Ishikawa (cell line): ENCODE measurements around the gene CARD11.

Experiments used
- CEBPB ChIP-seq: IDR thresholded peaks from 2 replicates; pipeline ENCODE4 v1.6.1; 2012
- CREB1 ChIP-seq: IDR thresholded peaks from 2 replicates; pipeline ENCODE4 v1.6.1; 2012; ENCODE audit warnings: low read depth
- EGR1 ChIP-seq: IDR thresholded peaks from 2 replicates; pipeline ENCODE4 v1.6.1; 2012
- EP300 ChIP-seq: IDR thresholded peaks from 2 replicates; pipeline ENCODE4 v1.6.1; 2012; ENCODE audit warnings: borderline replicate concordance
- FOXM1 ChIP-seq: IDR thresholded peaks from 2 replicates; pipeline ENCODE4 v1.6.1; 2012; ENCODE audit warnings: low read depth, borderline replicate concordance
- NFIC ChIP-seq: IDR thresholded peaks from 2 replicates; pipeline ENCODE4 v1.6.1; 2012
- RAD21 ChIP-seq: IDR thresholded peaks from 2 replicates; pipeline ENCODE4 v1.6.1; 2012; ENCODE audit warnings: low read depth
- TAF1 ChIP-seq: IDR thresholded peaks from 2 replicates; pipeline ENCODE4 v1.6.1; 2012; ENCODE audit warnings: low read depth, mild to moderate bottlenecking
- TCF12 ChIP-seq: IDR thresholded peaks from 2 replicates; pipeline ENCODE4 v1.6.1; 2012; ENCODE audit warnings: low read depth
- TEAD4 ChIP-seq: IDR thresholded peaks from 2 replicates; pipeline ENCODE4 v1.6.1; 2012
- USF1 ChIP-seq: IDR thresholded peaks from 2 replicates; pipeline ENCODE4 v1.6.1; 2012
- YY1 ChIP-seq: IDR thresholded peaks from 2 replicates; pipeline ENCODE4 v1.6.1; 2012; ENCODE audit warnings: low read depth
- ZBTB7A ChIP-seq: IDR thresholded peaks from 2 replicates; pipeline ENCODE4 v1.6.1; 2012; ENCODE audit warnings: low read depth
- TF ChIP-seq, protein P1 (sequence below): IDR thresholded peaks from 2 replicates; pipeline ENCODE4 v1.6.1; 2012
- TF ChIP-seq, protein P2 (sequence below): IDR thresholded peaks from 2 replicates; pipeline ENCODE4 v1.6.1; 2012; ENCODE audit warnings: low read depth, mild to moderate bottlenecking

Gene CARD11

GRCh38 chr7:2979201-2979631, 64.5 kb downstream of the CARD11 start:
- TF ChIP-seq EP300 (no peak), CEBPB (no peak), CREB1 (no peak), USF1 (no peak), ZBTB7A (no peak)
- TF ChIP-seq, protein P1, sequence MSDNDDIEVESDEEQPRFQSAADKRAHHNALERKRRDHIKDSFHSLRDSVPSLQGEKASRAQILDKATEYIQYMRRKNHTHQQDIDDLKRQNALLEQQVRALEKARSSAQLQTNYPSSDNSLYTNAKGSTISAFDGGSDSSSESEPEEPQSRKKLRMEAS = no peak

DNA sequence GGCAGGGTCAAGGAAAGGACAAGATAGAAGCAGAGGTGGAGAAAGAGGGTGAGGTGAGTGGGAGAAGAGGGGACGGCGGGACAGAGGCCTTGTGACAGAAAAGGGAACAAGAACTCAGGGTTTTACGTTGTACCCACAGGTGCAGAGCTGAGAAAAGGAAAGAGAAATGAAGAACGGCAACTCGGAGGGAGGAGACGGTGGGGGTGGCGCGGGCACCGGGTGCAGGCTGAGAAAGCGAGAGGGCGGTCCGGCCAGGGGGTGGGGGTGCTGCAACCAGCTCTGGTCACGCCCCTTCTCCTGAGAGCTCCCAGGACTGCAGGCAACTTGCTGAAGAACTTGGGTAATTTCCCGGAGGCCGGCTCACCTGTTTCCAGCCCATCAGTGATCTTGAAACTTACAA, 65.3 kb downstream of the CARD11 start:
- TF ChIP-seq TAF1 (no peak), USF1 (no peak), RAD21 (no peak), FOXM1 (no peak)
- TF ChIP-seq, protein P2, sequence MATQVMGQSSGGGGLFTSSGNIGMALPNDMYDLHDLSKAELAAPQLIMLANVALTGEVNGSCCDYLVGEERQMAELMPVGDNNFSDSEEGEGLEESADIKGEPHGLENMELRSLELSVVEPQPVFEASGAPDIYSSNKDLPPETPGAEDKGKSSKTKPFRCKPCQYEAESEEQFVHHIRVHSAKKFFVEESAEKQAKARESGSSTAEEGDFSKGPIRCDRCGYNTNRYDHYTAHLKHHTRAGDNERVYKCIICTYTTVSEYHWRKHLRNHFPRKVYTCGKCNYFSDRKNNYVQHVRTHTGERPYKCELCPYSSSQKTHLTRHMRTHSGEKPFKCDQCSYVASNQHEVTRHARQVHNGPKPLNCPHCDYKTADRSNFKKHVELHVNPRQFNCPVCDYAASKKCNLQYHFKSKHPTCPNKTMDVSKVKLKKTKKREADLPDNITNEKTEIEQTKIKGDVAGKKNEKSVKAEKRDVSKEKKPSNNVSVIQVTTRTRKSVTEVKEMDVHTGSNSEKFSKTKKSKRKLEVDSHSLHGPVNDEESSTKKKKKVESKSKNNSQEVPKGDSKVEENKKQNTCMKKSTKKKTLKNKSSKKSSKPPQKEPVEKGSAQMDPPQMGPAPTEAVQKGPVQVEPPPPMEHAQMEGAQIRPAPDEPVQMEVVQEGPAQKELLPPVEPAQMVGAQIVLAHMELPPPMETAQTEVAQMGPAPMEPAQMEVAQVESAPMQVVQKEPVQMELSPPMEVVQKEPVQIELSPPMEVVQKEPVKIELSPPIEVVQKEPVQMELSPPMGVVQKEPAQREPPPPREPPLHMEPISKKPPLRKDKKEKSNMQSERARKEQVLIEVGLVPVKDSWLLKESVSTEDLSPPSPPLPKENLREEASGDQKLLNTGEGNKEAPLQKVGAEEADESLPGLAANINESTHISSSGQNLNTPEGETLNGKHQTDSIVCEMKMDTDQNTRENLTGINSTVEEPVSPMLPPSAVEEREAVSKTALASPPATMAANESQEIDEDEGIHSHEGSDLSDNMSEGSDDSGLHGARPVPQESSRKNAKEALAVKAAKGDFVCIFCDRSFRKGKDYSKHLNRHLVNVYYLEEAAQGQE = no peak

DNA sequence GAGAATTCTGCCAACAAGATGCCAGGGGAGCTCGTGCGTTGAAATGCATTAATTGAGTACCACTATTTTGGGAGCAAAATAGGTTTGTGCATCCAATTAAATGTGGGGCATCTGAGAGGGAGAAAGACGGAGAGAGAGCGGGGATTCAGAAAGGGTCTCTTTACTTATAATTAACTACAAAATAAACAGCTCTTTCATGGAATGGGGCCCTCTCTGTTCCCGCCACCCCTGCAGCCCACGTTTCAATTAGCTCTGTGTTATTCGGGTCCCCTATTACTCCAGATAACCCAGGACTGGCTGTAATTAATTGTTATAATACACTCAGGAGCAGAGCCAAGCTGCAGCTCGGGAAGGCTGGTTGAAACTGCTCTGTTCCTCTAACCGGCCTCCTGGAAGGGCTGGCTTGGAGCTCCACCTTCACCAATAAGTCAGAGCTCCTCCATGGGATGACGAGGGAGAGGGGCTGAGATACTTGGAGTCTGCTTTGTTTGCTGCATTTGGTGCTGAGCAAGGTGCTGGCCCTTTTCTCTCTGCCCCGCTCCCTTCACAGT, 67.8 kb downstream of the CARD11 start:
- no peak for TF ChIP-seq RAD21
- no peak for TF ChIP-seq EGR1
- no peak for TF ChIP-seq CEBPB
- TF ChIP-seq USF1 = no peak
- TF ChIP-seq NFIC = no peak
- TF ChIP-seq, protein P1 = no peak
- TF ChIP-seq YY1 = no peak
- no peak for TF ChIP-seq CREB1

GRCh38 chr7:2974093-2974819, 69.4 kb downstream of the CARD11 start:
- TF ChIP-seq, protein P1 = no peak
- TF ChIP-seq CREB1 = no peak
- no peak for TF ChIP-seq ZBTB7A

GRCh38 chr7:2972835-2973161, 70.9 kb downstream of the CARD11 start:
- TF ChIP-seq, protein P2 = no peak
- TF ChIP-seq NFIC = no peak
- TF ChIP-seq TAF1 = no peak
- TF ChIP-seq EGR1 = no peak
- TF ChIP-seq CEBPB = no peak

GRCh38 chr7:2971914-2972834, 71.5 kb downstream of the CARD11 start:
- TF ChIP-seq ZBTB7A = no peak
- no peak for TF ChIP-seq TCF12
- TF ChIP-seq FOXM1 = no peak
- no peak for TF ChIP-seq TAF1
- TF ChIP-seq, protein P2 = no peak
- TF ChIP-seq YY1 = no peak
- TF ChIP-seq TEAD4 = no peak
- no peak for TF ChIP-seq EGR1
- no peak for TF ChIP-seq CREB1
- TF ChIP-seq CEBPB = no peak
- TF ChIP-seq EP300 = no peak
- TF ChIP-seq RAD21 = no peak
- TF ChIP-seq, protein P1 = no peak
- TF ChIP-seq USF1 = no peak
- TF ChIP-seq NFIC = no peak
